H1 (cell line): ENCODE results near the gene UBE2E1. TPM values are rescaled to one million over a fixed set of nuclear protein-coding genes. Genes with fewer than 3 reads are reported as not detected.
A peak's percentile ranks its signal among the peaks of the same experiment; 100 is the strongest.

Experiments
- CTCF ChIA-PET: fragments of 300-600 bp; sonication (Branson Sonifier 250); formaldehyde crosslinking; loops from one replicate; lab custom pipeline; 2021; ENCODE audit not compliant: partially characterized antibody; lab: Charles Lee
- POLR2A ChIA-PET: fragments of 300-600 bp; sonication (Branson Sonifier 250); formaldehyde crosslinking; loops from one replicate; lab custom pipeline; 2021; ENCODE audit warnings: inconsistent platforms; ENCODE audit not compliant: partially characterized antibody; lab: Charles Lee
- DNase-seq, 2 experiments: peaks; one replicate each; pipeline versions ENCODE4 v3.0.0 to v3.0.0-alpha.2; 2010 to 2022; ENCODE audit warnings: low spot score in 2 of 2, low read depth in 1 of 2, mixed read lengths in 1 of 2
- FAIRE-seq: peaks from 2 replicates; lab custom pipeline; 2011; peaks lifted over from hg19 to GRCh38; lab: Jason Lieb, UNC
- H2AFZ ChIP-seq: 2 replicates; pipeline ENCODE4 v1.8.1; 2012; ENCODE audit warnings: low read length, inconsistent platforms
- H2AK5ac ChIP-seq: 2 replicates; pipeline ENCODE4 v1.6.1; 2013; ENCODE audit warnings: low read depth, low read length
- H2BK120ac ChIP-seq: replicated peaks from 2 replicates; pipeline ENCODE3; 2013; ENCODE audit warnings: low read depth, low read length, inconsistent platforms
- H2BK12ac ChIP-seq: 2 replicates; pipeline ENCODE4 v1.6.1; 2013; ENCODE audit warnings: low read depth, low read length
- H2BK15ac ChIP-seq: 2 replicates; pipeline ENCODE4 v1.6.1; 2013; ENCODE audit warnings: low read length
- H2BK20ac ChIP-seq: 2 replicates; pipeline ENCODE4 v1.6.1; 2013; ENCODE audit warnings: low read length
- H2BK5ac ChIP-seq: 2 replicates; pipeline ENCODE4 v1.6.1; 2013; ENCODE audit warnings: low read depth, low read length
- H3K14ac ChIP-seq: 2 replicates; pipeline ENCODE4 v1.6.1; 2013; ENCODE audit warnings: inconsistent platforms; ENCODE audit not compliant: insufficient read length
- H3K18ac ChIP-seq: 2 replicates; pipeline ENCODE4 v1.6.1; 2013; ENCODE audit warnings: low read length; ENCODE audit errors: extremely low read depth
- H3K23ac ChIP-seq: 2 replicates; pipeline ENCODE4 v1.6.1; 2013; ENCODE audit warnings: inconsistent platforms; ENCODE audit not compliant: insufficient read length
- H3K23me2 ChIP-seq: 2 replicates; pipeline ENCODE4 v1.6.1; 2013; ENCODE audit warnings: low read depth, low read length
- H3K27ac ChIP-seq: 2 replicates; pipeline ENCODE4 v1.6.1; 2011; ENCODE audit warnings: low read depth, low read length, inconsistent platforms
- H3K27me3 ChIP-seq, 4 experiments: replicated peaks in 1 of 4; 1 replicate in 1 of 4; 2 replicates in 3 of 4; pipeline versions ENCODE4 v1.6.1 to v1.8.1; 2011 to 2013; ENCODE audit warnings: low read length in 3 of 4, mild to moderate bottlenecking in 3 of 4, inconsistent platforms in 2 of 4, mixed read lengths in 2 of 4, moderate library complexity in 1 of 4; ENCODE audit not compliant: control insufficient read depth in 3 of 4, insufficient read depth in 3 of 4; ENCODE audit errors: extremely low read depth in 1 of 4
- H3K36me3 ChIP-seq, 4 experiments: 2 replicates each; pipeline versions ENCODE4 v1.6.1 to v1.8.1; 2011 to 2013; ENCODE audit warnings: mild to moderate bottlenecking in 4 of 4, low read length in 3 of 4, moderate library complexity in 2 of 4, control low read depth in 1 of 4, inconsistent platforms in 1 of 4; ENCODE audit not compliant: insufficient read depth in 4 of 4, control insufficient read depth in 2 of 4
- H3K4ac ChIP-seq: replicated peaks from 2 replicates; pipeline ENCODE3; 2013; ENCODE audit warnings: low read length, low read depth, mixed read lengths, inconsistent platforms; ENCODE audit not compliant: insufficient read length
- H3K4me1 ChIP-seq, 4 experiments: replicated peaks in 1 of 4; 1 replicate in 1 of 4; 2 replicates in 3 of 4; pipeline versions ENCODE4 v1.6.1 to v1.8.1; 2011 to 2013; ENCODE audit warnings: low read length in 3 of 4, inconsistent platforms in 2 of 4, mixed read lengths in 1 of 4; ENCODE audit not compliant: insufficient read depth in 4 of 4, control insufficient read depth in 3 of 4
- H3K4me2 ChIP-seq, 2 experiments: 2 replicates each; pipeline versions ENCODE4 v1.6.1 to v1.8.1; 2011 to 2013; ENCODE audit warnings: low read depth in 2 of 2, low read length in 2 of 2, control low read depth in 1 of 2, inconsistent platforms in 1 of 2, mild to moderate bottlenecking in 1 of 2; ENCODE audit not compliant: insufficient read depth in 1 of 2
- H3K4me3 ChIP-seq, 4 experiments: fragments of 200-600, 300-600 bp in 1 of 4; sonication (generic), shearing (Covaris generic), sonication (Bioruptor Twin) in 1 of 4; 2 replicates each; pipeline versions ENCODE4 v1.5.1 to v1.8.1; 2011 to 2016; ENCODE audit warnings: low read length in 4 of 4, low read depth in 3 of 4, control low read depth in 2 of 4, inconsistent platforms in 2 of 4, mild to moderate bottlenecking in 2 of 4, mixed read lengths in 1 of 4, moderate library complexity in 1 of 4; ENCODE audit not compliant: insufficient read depth in 2 of 4; ENCODE audit errors: extremely low read depth in 1 of 4
- H3K56ac ChIP-seq: replicated peaks from 2 replicates; pipeline ENCODE3; 2013; ENCODE audit warnings: low read depth, mild to moderate bottlenecking, mixed read lengths, low read length, inconsistent platforms; ENCODE audit not compliant: insufficient read length
- H3K79me1 ChIP-seq: 2 replicates; pipeline ENCODE4 v1.6.1; 2013; ENCODE audit warnings: low read depth, low read length, control low read depth
- H3K79me2 ChIP-seq, 2 experiments: 2 replicates each; pipeline versions ENCODE4 v1.6.1 to v1.8.1; 2012 to 2013; ENCODE audit warnings: low read length in 2 of 2, mild to moderate bottlenecking in 2 of 2, inconsistent platforms in 1 of 2; ENCODE audit not compliant: insufficient read depth in 2 of 2, control insufficient read depth in 1 of 2
- H3K9ac ChIP-seq, 4 experiments: replicated peaks in 1 of 4; 1 replicate in 1 of 4; 2 replicates in 3 of 4; pipeline versions ENCODE4 v1.6.1 to v1.8.1; 2011 to 2013; ENCODE audit warnings: low read depth in 3 of 4, low read length in 3 of 4, control low read depth in 2 of 4, mild to moderate bottlenecking in 2 of 4, moderate library complexity in 2 of 4, inconsistent platforms in 1 of 4; ENCODE audit errors: extremely low read depth in 1 of 4
- H3K9me3 ChIP-seq, 2 experiments: 2 replicates each; pipeline versions ENCODE4 v1.6.1 to v1.8.1; 2012 to 2013; ENCODE audit warnings: mild to moderate bottlenecking in 2 of 2, moderate library complexity in 2 of 2, control low read depth in 1 of 2, inconsistent platforms in 1 of 2, low read depth in 1 of 2, low read length in 1 of 2, mixed read lengths in 1 of 2; ENCODE audit not compliant: insufficient read depth in 2 of 2
- H4K20me1 ChIP-seq, 2 experiments: replicated peaks in 1 of 2; 2 replicates each; pipeline versions ENCODE3 to v1.8.1; 2011 to 2013; ENCODE audit warnings: inconsistent platforms in 2 of 2, low read length in 2 of 2, mild to moderate bottlenecking in 1 of 2; ENCODE audit not compliant: insufficient read depth in 2 of 2, control insufficient read depth in 1 of 2
- H4K5ac ChIP-seq: 2 replicates; pipeline ENCODE4 v1.6.1; 2013; ENCODE audit warnings: low read length, low read depth, mixed read lengths, inconsistent platforms; ENCODE audit not compliant: insufficient read length
- H4K8ac ChIP-seq: 2 replicates; pipeline ENCODE4 v1.8.0; 2013; ENCODE audit warnings: mild to moderate bottlenecking, moderate library complexity, low read length, inconsistent platforms; ENCODE audit not compliant: insufficient read depth; ENCODE audit errors: extremely low read depth
- H4K91ac ChIP-seq: replicated peaks from 2 replicates; pipeline ENCODE3; 2013; ENCODE audit warnings: low read length, mixed read lengths, inconsistent platforms; ENCODE audit not compliant: insufficient read length
- ASH2L ChIP-seq: fragments of 200-600, 300-600 bp; sonication (generic); IDR thresholded peaks from one replicate; pipeline ENCODE4 v1.7.1; 2017; ENCODE audit warnings: low read length
- EGR1 ChIP-seq: IDR thresholded peaks from 2 replicates; pipeline ENCODE4 v1.6.1; 2011; ENCODE audit warnings: low read depth, low read length, borderline replicate concordance
- EZH2 ChIP-seq: fragments of 200-600 bp; sonication (generic); IDR thresholded peaks from 2 replicates; pipeline ENCODE4 v1.7.1; 2012; ENCODE audit warnings: low read depth, mild to moderate bottlenecking, moderate library complexity, low read length, inconsistent platforms; ENCODE audit not compliant: severe bottlenecking
- JUND ChIP-seq: IDR thresholded peaks from 2 replicates; pipeline ENCODE4 v1.6.1; 2011; ENCODE audit warnings: mild to moderate bottlenecking, improper control_type of control experiment, low read length
- KDM1A ChIP-seq: fragments of 200-600, 300-600 bp; sonication (generic); IDR thresholded peaks from 2 replicates; pipeline ENCODE4 v1.7.1; 2016; ENCODE audit warnings: mild to moderate bottlenecking, low read length, borderline replicate concordance
- MAX ChIP-seq: IDR thresholded peaks from 2 replicates; pipeline ENCODE4 v1.6.1; 2012; ENCODE audit warnings: inconsistent platforms
- POLR2A ChIP-seq, 2 experiments: IDR thresholded peaks; 1 replicate in 1 of 2; 2 replicates in 1 of 2; pipeline ENCODE4 v1.6.1; 2011; ENCODE audit warnings: low read depth in 2 of 2, low read length in 2 of 2, mild to moderate bottlenecking in 2 of 2; ENCODE audit errors: control extremely low read depth in 1 of 2
- POLR2AphosphoS5 ChIP-seq: IDR thresholded peaks from 2 replicates; pipeline ENCODE4 v1.6.1; 2011; ENCODE audit warnings: low read depth, low read length
- RXRA ChIP-seq: IDR thresholded peaks from 2 replicates; pipeline ENCODE4 v1.6.1; 2011; ENCODE audit warnings: low read depth, mild to moderate bottlenecking, low read length, moderate library complexity; ENCODE audit not compliant: insufficient read depth
- SIRT6 ChIP-seq: IDR thresholded peaks from one replicate; pipeline ENCODE4 v1.7.1; 2012; ENCODE audit warnings: low read length, inconsistent platforms
- SRF ChIP-seq: IDR thresholded peaks from 2 replicates; pipeline ENCODE4 v1.6.1; 2011; ENCODE audit warnings: mild to moderate bottlenecking, low read depth, low read length, moderate library complexity
- USF2 ChIP-seq: IDR thresholded peaks from 2 replicates; pipeline ENCODE4 v1.6.1; 2011; ENCODE audit warnings: low read length, improper control_type of control experiment
- polyA plus RNA-seq, 7 experiments: library from polyadenylated mRNA; depleted of rRNA in 3 of 7; stranded (reverse) in 5 of 7; unstranded in 2 of 7; fragments of >200 nt in 5 of 7; fragments of 200-250 nt in 2 of 7; gene quantifications; 1 replicate in 5 of 7; 2 replicates in 1 of 7; 4 replicates in 1 of 7; pipeline versions ENCODE4 v1.2.1 to v1.2.3, GENCODE V29; 2011 to 2013; ENCODE audit warnings: missing spikeins in 2 of 7, mixed read lengths in 2 of 7
- total RNA-seq: library from RNA; stranded (reverse); fragmentation: NEBNext Ultra II Directional; extraction: Animal tissue kit (Norgen Biotek cat#: 25700); gene quantifications from 2 replicates; pipeline ENCODE4 v1.2.1, GENCODE V29; 2021
- TF ChIP-seq, protein P1 (sequence below): IDR thresholded peaks from 2 replicates; pipeline ENCODE4 v1.6.1; 2012; ENCODE audit warnings: inconsistent platforms

The UBE2E1 gene
- total and polyA plus RNA-seq, 2 of the 8 experiments (the other 6 are each of a cell fraction or from before 2014, with no cell fraction given): 109 to 141 TPM

DNA sequence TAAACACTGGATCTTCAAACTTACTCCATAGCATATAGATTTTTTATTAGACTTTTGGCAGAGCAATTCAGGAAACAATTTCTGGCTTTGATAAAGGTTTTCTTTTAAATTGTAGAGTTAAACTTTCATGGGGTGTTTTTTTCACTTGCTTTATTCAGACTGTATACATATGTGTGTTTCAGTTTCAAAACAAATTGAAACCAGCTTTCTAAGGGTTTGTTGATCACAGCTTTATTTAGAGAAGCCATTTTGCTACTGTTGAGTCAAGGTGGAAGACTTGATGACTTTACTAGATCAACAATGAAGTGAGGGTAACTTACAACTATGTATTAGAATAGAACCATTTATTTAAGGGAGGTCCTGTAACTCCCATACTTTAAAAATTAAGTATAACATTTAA lies 6.2 kb downstream of the UBE2E1 start:
- Histone ChIP-seq H2BK120ac (no peak overlapping the region), H3K9me3 (no peaks in the 10 kb centered on the region), H3K79me2 (peaks cover 6 to 88% of the 10 kb centered on the region in 2 experiments; a peak in 3 of 4 replicates), H3K4ac (no peak overlapping the region), H4K5ac (no peak overlapping the region), H3K4me1 (peaks cover 3 to 18% (median 10%) of the 10 kb centered on the region in 4 experiments; a peak in 5 of 7 replicates), H3K27me3 (no peaks in the 10 kb centered on the region), H4K8ac (no peak overlapping the region), H2BK5ac (no peak overlapping the region), H3K4me2 (peak overlapping the region; percentile 85 to 86; a peak in 2 of 4 replicates), H3K4me3 (peak overlapping the region in 1 of 4 experiments; percentile 87; a peak in 2 of 8 replicates), H2AFZ (no peak overlapping the region), H3K23ac (no peak overlapping the region), H3K9ac (no peak overlapping the region), H3K18ac (no peak overlapping the region), H3K56ac (no peak overlapping the region), H2BK12ac (no peak overlapping the region), H3K27ac (no peak overlapping the region), H4K20me1 (peaks cover 0 to 6% of the 10 kb centered on the region in 2 experiments), H2AK5ac (no peak overlapping the region), H3K79me1 (0 out of 2 replicates have a peak, but pooled peaks cover 2% of the 10 kb centered on the region), H3K14ac (no peak overlapping the region), H2BK20ac (no peak overlapping the region), H4K91ac (no peak overlapping the region), H2BK15ac (no peak overlapping the region), H3K36me3 (peaks cover 0 to 16% (median 2%) of the 10 kb centered on the region in 4 experiments; a peak in 4 of 8 replicates), H3K23me2 (peaks cover 8% of the 10 kb centered on the region; the same call in 1 of the 2 replicates)
- no peak for FAIRE-seq
- no peak for DNase-seq
- ChIA-PET POLR2A (interaction anchor here (0.6 to 4.9 kb wide), 13 partner anchors 8 to 289 kb away, joined by 3 to 69 read pairs (median 5); partner anchors contain the start of genes NKIRAS1 and RPL15), CTCF (interaction anchor here (0.7 to 1.3 kb wide), 5 partner anchors 9 to 194 kb away, joined by 3 to 7 read pairs (median 4); no protein-coding TSS in a partner anchor)
- no peak for TF ChIP-seq EZH2
- TF ChIP-seq ASH2L: no peak
- TF ChIP-seq POLR2AphosphoS5: no peak
- no peak for TF ChIP-seq EGR1
- TF ChIP-seq, protein P1, sequence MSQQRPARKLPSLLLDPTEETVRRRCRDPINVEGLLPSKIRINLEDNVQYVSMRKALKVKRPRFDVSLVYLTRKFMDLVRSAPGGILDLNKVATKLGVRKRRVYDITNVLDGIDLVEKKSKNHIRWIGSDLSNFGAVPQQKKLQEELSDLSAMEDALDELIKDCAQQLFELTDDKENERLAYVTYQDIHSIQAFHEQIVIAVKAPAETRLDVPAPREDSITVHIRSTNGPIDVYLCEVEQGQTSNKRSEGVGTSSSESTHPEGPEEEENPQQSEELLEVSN: no peak
- no peak for TF ChIP-seq KDM1A
- no peak for TF ChIP-seq SRF
- no peak for TF ChIP-seq USF2
- no peak for TF ChIP-seq JUND
- TF ChIP-seq RXRA: no peak
- TF ChIP-seq SIRT6: no peak
- TF ChIP-seq MAX: no peak
- no peak for TF ChIP-seq POLR2A (IDR thresholded peaks at IDR 0.05; ENCODE audit: control extremely low read depth in 1 of 2, low read depth in 2 of 2, low read length in 2 of 2)
